HepG2 (cell line): Measurements from ENCODE around the gene TOB2. TPM values are rescaled to one million over a fixed set of nuclear protein-coding genes. Genes with fewer than 3 reads are reported as not detected.

Experiments
- ASH2L ChIP-seq: fragments of 300-600, 200-600 bp; sonication (generic); IDR thresholded peaks from 2 replicates; pipeline ENCODE4 v1.7.0; 2017; ENCODE audit warnings: low read depth, mild to moderate bottlenecking, moderate library complexity, mixed read lengths, low read length; ENCODE audit not compliant: insufficient read length
- CHD2 ChIP-seq: IDR thresholded peaks from 2 replicates; pipeline ENCODE4 v1.6.1; 2011; ENCODE audit warnings: low read depth, low read length, improper control_type of control experiment
- CREM ChIP-seq, 2 experiments: sonication (generic) in 1 of 2; formaldehyde crosslinking in 1 of 2; IDR thresholded peaks; 2 replicates each; pipeline versions ENCODE4 v1.4.0 to v1.6.1; 2016 to 2020; ENCODE audit warnings: antibody characterized with exemption in 1 of 2, mild to moderate bottlenecking in 1 of 2, missing genetic modification reagents in 1 of 2
- GATAD2A ChIP-seq: IDR thresholded peaks from 2 replicates; pipeline ENCODE4 v1.6.1; 2016
- GPN1 ChIP-seq: sonication (generic); formaldehyde crosslinking; IDR thresholded peaks from 2 replicates; pipeline ENCODE4 v1.5.1; 2020; ENCODE audit warnings: missing genetic modification reagents, borderline replicate concordance
- GTF2F1 ChIP-seq: fragments of 150-350 bp; IDR thresholded peaks from 2 replicates; pipeline ENCODE4 v1.6.1; 2014; ENCODE audit warnings: low read length
- HMG20B ChIP-seq: conservative IDR thresholded peaks from 2 replicates; pipeline ENCODE4 v1.6.1; 2016; ENCODE audit warnings: missing genetic modification reagents, missing compliant biosample characterization
- KLF9 ChIP-seq: IDR thresholded peaks from 2 replicates; pipeline ENCODE4 v1.6.1; 2016; ENCODE audit warnings: low read depth
- MYPOP ChIP-seq: sonication (generic); formaldehyde crosslinking; IDR thresholded peaks from 2 replicates; pipeline ENCODE4 v1.8.1; 2023; ENCODE audit warnings: mild to moderate bottlenecking, moderate library complexity, missing genetic modification reagents
- NCOA2 ChIP-seq: sonication (generic); formaldehyde crosslinking; IDR thresholded peaks from 2 replicates; pipeline ENCODE4 v1.8.0; 2022; ENCODE audit warnings: inconsistent platforms
- NR1H2 ChIP-seq: sonication (generic); formaldehyde crosslinking; IDR thresholded peaks from 2 replicates; pipeline ENCODE4 v1.8.1; 2022; ENCODE audit warnings: low read depth, missing genetic modification reagents, borderline replicate concordance
- PHB2 ChIP-seq: fragments of 450-650 bp; IDR thresholded peaks from 2 replicates; pipeline ENCODE4 v1.6.1; 2018; ENCODE audit not compliant: partially characterized antibody
- SMAD3 ChIP-seq: sonication (generic); formaldehyde crosslinking; IDR thresholded peaks from 2 replicates; pipeline ENCODE4 v1.4.0; 2020; ENCODE audit warnings: missing genetic modification reagents
- SOX6 ChIP-seq, 2 experiments: fragments of 450-650 bp in 1 of 2; sonication (generic) in 1 of 2; formaldehyde crosslinking in 1 of 2; IDR thresholded peaks; 2 replicates each; pipeline versions ENCODE4 v1.4.0 to v1.6.1; 2017 to 2020; ENCODE audit warnings: antibody characterized with exemption in 1 of 2, mild to moderate bottlenecking in 1 of 2, missing genetic modification reagents in 1 of 2
- SRSF1 ChIP-seq: fragments of 200-400 bp; formaldehyde crosslinking; optimal IDR thresholded peaks from 2 replicates; pipeline ENCODE3; 2017; ENCODE audit warnings: mild to moderate bottlenecking, low read depth, low read length, moderate library complexity
- TBX3 ChIP-seq: fragments of 450-650 bp; IDR thresholded peaks from 2 replicates; pipeline ENCODE4 v1.6.1; 2017; ENCODE audit warnings: antibody characterized with exemption, mild to moderate bottlenecking, inconsistent platforms, borderline replicate concordance
- ZNF230 ChIP-seq: sonication (generic); formaldehyde crosslinking; IDR thresholded peaks from 2 replicates; pipeline ENCODE4 v1.4.0; 2020; ENCODE audit warnings: mild to moderate bottlenecking, missing genetic modification reagents
- ZNF614 ChIP-seq: IDR thresholded peaks from 2 replicates; pipeline ENCODE4 v1.6.1; 2018; ENCODE audit warnings: missing biosample characterization, missing genetic modification reagents, inconsistent platforms, borderline replicate concordance
- ZNF878 ChIP-seq: sonication (generic); formaldehyde crosslinking; IDR thresholded peaks from 2 replicates; pipeline ENCODE4 v1.8.1; 2023; ENCODE audit warnings: mild to moderate bottlenecking, missing genetic modification reagents, moderate library complexity
- polyA plus RNA-seq, 8 experiments: library from polyadenylated mRNA; depleted of rRNA in 3 of 8; stranded (reverse) in 7 of 8; unstranded in 1 of 8; fragments of >200 nt; fragmentation: Illumina TruSeq in 4 of 8; extraction: Trizol in 4 of 8; gene quantifications; 2 replicates each; pipeline versions ENCODE4 v1.2.1 to v1.2.3, GENCODE V29; 2011 to 2016; ENCODE audit warnings: low read depth in 4 of 8, missing spikeins in 1 of 8, mixed read lengths in 1 of 8; ENCODE audit not compliant: insufficient read depth in 1 of 8
- total RNA-seq, 5 experiments: library from RNA; depleted of rRNA; stranded (reverse); fragments of >200 nt; fragmentation: Illumina TruSeq; extraction: Trizol; gene quantifications; 2 replicates each; pipeline ENCODE4 v1.2.3, GENCODE V29; 2016; ENCODE audit warnings: low read depth in 1 of 5
- TF ChIP-seq, protein P1 (sequence below): IDR thresholded peaks from 2 replicates; pipeline ENCODE4 v1.6.1; 2018; ENCODE audit warnings: missing genetic modification reagents
- TF ChIP-seq, protein P2 (sequence below): sonication (generic); formaldehyde crosslinking; IDR thresholded peaks from 2 replicates; pipeline ENCODE4 v1.5.1; 2020; ENCODE audit warnings: mild to moderate bottlenecking, missing genetic modification reagents, borderline replicate concordance

Gene TOB2
- total and polyA plus RNA-seq, 2 of the 13 experiments (the other 11 are each of a cell fraction or from before 2014, with no cell fraction given), result 12.2 to 13.7 TPM

DNA sequence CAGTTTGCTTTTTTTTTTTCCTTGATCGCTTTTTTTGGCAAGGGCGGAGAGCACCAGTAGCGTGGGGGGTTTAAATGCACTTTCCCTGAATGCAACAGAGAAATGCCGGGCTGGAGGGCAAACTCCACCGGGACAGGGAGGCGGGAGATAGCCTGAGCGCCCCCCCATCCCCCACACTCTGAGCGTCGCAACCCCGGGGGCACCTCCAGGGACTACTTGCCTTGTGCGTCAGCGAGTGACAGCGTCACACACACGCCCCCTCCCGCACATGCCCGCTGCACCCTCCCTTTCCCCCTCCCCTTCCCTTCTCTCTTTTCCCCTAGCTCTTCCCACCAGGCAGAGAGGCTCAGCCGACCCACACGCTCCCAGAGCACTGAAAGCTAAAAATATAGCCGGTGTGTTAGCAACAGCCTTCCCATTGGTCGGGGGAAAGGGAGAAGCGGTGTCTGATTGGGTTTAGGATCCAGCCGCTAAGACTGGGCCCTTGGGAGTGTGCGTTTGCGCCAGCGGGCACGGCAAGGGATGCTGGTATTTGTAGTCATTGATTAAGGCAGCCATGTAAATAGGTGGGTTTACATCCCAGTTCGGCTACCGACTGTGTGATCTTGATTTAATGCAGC is 1.7 kb upstream of the TOB2 start (continued):
- TF ChIP-seq CREM (IDR thresholded peaks at IDR 0.05) (peak; percentile 91), CREM (CRISPR knock-in tag; IDR thresholded peaks at IDR 0.05) (no peak), TBX3 (peak; percentile 67; the same call in 1 of the 2 replicates), GATAD2A (peak; percentile 47; the same call in 1 of the 2 replicates), GTF2F1 (no peak), CHD2 (peak; percentile 86), MYPOP (peak; percentile 90), NCOA2 (CRISPR knock-in tag) (peak; percentile 75), SMAD3 (0 out of 2 replicates have a peak, but pooled peaks have one; percentile 16), NR1H2 (no peak), PHB2 (no peak), GPN1 (0 out of 2 replicates have a peak, but pooled peaks have one; percentile 42), HMG20B (CRISPR knock-in tag) (peak; percentile 51; the same call in 1 of the 2 replicates), ZNF230 (CRISPR knock-in tag) (0 out of 2 replicates have a peak, but pooled peaks have one; percentile 0), SOX6 (IDR thresholded peaks at IDR 0.05) (no peak), SOX6 (CRISPR knock-in tag; IDR thresholded peaks at IDR 0.05) (peak; percentile 77), ZNF614 (peak; percentile 15; the same call in 1 of the 2 replicates), SRSF1 (peak; percentile 80), KLF9 (0 out of 2 replicates have a peak, but pooled peaks have one; percentile 39), ASH2L (peak; percentile 7), ZNF878 (no peak)
- TF ChIP-seq, protein P1, sequence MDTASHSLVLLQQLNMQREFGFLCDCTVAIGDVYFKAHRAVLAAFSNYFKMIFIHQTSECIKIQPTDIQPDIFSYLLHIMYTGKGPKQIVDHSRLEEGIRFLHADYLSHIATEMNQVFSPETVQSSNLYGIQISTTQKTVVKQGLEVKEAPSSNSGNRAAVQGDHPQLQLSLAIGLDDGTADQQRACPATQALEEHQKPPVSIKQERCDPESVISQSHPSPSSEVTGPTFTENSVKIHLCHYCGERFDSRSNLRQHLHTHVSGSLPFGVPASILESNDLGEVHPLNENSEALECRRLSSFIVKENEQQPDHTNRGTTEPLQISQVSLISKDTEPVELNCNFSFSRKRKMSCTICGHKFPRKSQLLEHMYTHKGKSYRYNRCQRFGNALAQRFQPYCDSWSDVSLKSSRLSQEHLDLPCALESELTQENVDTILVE (CRISPR knock-in tag), result 0 out of 2 replicates have a peak, but pooled peaks have one; percentile 10
- TF ChIP-seq, protein P2, sequence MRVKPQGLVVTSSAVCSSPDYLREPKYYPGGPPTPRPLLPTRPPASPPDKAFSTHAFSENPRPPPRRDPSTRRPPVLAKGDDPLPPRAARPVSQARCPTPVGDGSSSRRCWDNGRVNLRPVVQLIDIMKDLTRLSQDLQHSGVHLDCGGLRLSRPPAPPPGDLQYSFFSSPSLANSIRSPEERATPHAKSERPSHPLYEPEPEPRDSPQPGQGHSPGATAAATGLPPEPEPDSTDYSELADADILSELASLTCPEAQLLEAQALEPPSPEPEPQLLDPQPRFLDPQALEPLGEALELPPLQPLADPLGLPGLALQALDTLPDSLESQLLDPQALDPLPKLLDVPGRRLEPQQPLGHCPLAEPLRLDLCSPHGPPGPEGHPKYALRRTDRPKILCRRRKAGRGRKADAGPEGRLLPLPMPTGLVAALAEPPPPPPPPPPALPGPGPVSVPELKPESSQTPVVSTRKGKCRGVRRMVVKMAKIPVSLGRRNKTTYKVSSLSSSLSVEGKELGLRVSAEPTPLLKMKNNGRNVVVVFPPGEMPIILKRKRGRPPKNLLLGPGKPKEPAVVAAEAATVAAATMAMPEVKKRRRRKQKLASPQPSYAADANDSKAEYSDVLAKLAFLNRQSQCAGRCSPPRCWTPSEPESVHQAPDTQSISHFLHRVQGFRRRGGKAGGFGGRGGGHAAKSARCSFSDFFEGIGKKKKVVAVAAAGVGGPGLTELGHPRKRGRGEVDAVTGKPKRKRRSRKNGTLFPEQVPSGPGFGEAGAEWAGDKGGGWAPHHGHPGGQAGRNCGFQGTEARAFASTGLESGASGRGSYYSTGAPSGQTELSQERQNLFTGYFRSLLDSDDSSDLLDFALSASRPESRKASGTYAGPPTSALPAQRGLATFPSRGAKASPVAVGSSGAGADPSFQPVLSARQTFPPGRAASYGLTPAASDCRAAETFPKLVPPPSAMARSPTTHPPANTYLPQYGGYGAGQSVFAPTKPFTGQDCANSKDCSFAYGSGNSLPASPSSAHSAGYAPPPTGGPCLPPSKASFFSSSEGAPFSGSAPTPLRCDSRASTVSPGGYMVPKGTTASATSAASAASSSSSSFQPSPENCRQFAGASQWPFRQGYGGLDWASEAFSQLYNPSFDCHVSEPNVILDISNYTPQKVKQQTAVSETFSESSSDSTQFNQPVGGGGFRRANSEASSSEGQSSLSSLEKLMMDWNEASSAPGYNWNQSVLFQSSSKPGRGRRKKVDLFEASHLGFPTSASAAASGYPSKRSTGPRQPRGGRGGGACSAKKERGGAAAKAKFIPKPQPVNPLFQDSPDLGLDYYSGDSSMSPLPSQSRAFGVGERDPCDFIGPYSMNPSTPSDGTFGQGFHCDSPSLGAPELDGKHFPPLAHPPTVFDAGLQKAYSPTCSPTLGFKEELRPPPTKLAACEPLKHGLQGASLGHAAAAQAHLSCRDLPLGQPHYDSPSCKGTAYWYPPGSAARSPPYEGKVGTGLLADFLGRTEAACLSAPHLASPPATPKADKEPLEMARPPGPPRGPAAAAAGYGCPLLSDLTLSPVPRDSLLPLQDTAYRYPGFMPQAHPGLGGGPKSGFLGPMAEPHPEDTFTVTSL (CRISPR knock-in tag), result no peak
